GM12878 (cell line): ENCODE results near the gene AGPAT2. TPM values are rescaled to one million over a fixed set of nuclear protein-coding genes. Genes with fewer than 3 reads are reported as not detected.

Experiments
- ATAC-seq: fragments of 200-7000 bp; cut with Tn5 transposase; 3 replicates; pipeline ENCODE4 v1.9.1; 2020; ENCODE audit warnings: mild to moderate bottlenecking, moderate library complexity
- BruUV-seq: library from RNA; stranded (reverse); fragments of 400-500 nt; replicated peaks from 2 replicates; lab custom pipeline; 2021; lab: Mats Ljungman, UMichigan
- CTCF ChIA-PET: fragments of 300-600 bp; sonication (Branson Sonifier 250); formaldehyde crosslinking; extraction: SDS; loops from one replicate; lab custom pipeline; 2021; ENCODE audit warnings: inconsistent platforms; lab: Yijun Ruan, JAX
- POLR2A ChIA-PET: fragments of 350-600 bp; formaldehyde crosslinking; extraction: SDS; loops from one replicate; lab custom pipeline; 2021; ENCODE audit warnings: inconsistent platforms; lab: Charles Lee
- RAD21 ChIA-PET: fragments of 300-600 bp; sonication (Branson Sonifier 250); formaldehyde crosslinking; loops from one replicate; lab custom pipeline; 2023; ENCODE audit warnings: antibody characterized with exemption; ENCODE audit not compliant: unreplicated experiment; lab: Charles Lee
- SMC1A ChIA-PET: fragments of 300-600 bp; sonication (Branson Sonifier 250); formaldehyde crosslinking; loops from one replicate; lab custom pipeline; 2023; ENCODE audit not compliant: unreplicated experiment, uncharacterized antibody; lab: Charles Lee
- DNase-seq: peaks from one replicate; pipeline ENCODE4 v3.0.0-alpha.2; 2011; ENCODE audit warnings: low read depth, low spot score
- FAIRE-seq: peaks from 3 replicates; lab custom pipeline; 2011; peaks lifted over from hg19 to GRCh38; lab: Jason Lieb, UNC
- H2AFZ ChIP-seq: 2 replicates; pipeline ENCODE4 v1.6.0; 2011; ENCODE audit warnings: low read depth, low read length, control low read depth; ENCODE audit not compliant: control insufficient read depth
- H3K27ac ChIP-seq: 2 replicates; pipeline ENCODE4 v1.5.1; 2011; ENCODE audit warnings: control low read depth; ENCODE audit not compliant: control insufficient read depth, insufficient read depth
- H3K27me3 ChIP-seq, 2 experiments: replicated peaks in 1 of 2; 2 replicates each; pipeline versions ENCODE4 v1.6.0 to v1.6.1; 2011; ENCODE audit warnings: low read length in 1 of 2; ENCODE audit not compliant: control insufficient read depth in 2 of 2, insufficient read depth in 2 of 2
- H3K36me3 ChIP-seq, 2 experiments: 2 replicates each; pipeline ENCODE4 v1.5.1; 2011; ENCODE audit warnings: low read length in 1 of 2; ENCODE audit not compliant: control insufficient read depth in 2 of 2, insufficient read depth in 2 of 2
- H3K4me1 ChIP-seq: 2 replicates; pipeline ENCODE4 v1.6.1; 2011; ENCODE audit warnings: mild to moderate bottlenecking, low read length, moderate library complexity, mixed read lengths; ENCODE audit not compliant: control insufficient read depth, insufficient read depth
- H3K4me2 ChIP-seq: 2 replicates; pipeline ENCODE4 v1.6.0; 2011; ENCODE audit warnings: control low read depth; ENCODE audit not compliant: control insufficient read depth, insufficient read depth
- H3K4me3 ChIP-seq: fragments of 200-600 bp; sonication (generic); 2 replicates; pipeline ENCODE4 v1.5.1; 2016
- H3K79me2 ChIP-seq: 2 replicates; pipeline ENCODE4 v1.6.0; 2011; ENCODE audit warnings: low read length; ENCODE audit not compliant: control insufficient read depth, insufficient read depth
- H3K9ac ChIP-seq: 2 replicates; pipeline ENCODE4 v1.8.0; 2011; ENCODE audit warnings: low read length, control low read depth, mixed read lengths; ENCODE audit not compliant: control insufficient read depth, insufficient read depth
- H3K9me3 ChIP-seq: replicated peaks from 3 replicates; pipeline ENCODE4 v1.5.1; 2011; ENCODE audit warnings: mild to moderate bottlenecking, low read length; ENCODE audit not compliant: control insufficient read depth, insufficient read depth
- H4K20me1 ChIP-seq: 2 replicates; pipeline ENCODE4 v1.6.0; 2011; ENCODE audit not compliant: control insufficient read depth, insufficient read depth
- ESRRA ChIP-seq: IDR thresholded peaks from 2 replicates; pipeline ENCODE4 v1.6.1; 2012; ENCODE audit warnings: mild to moderate bottlenecking, low read length, improper control_type of control experiment
- GABPA ChIP-seq: IDR thresholded peaks from 2 replicates; pipeline ENCODE4 v1.6.1; 2014; ENCODE audit warnings: antibody characterized with exemption, low read depth, mild to moderate bottlenecking, inconsistent platforms
- SUZ12 ChIP-seq: fragments of 200-600 bp; sonication (generic); IDR thresholded peaks from one replicate; pipeline ENCODE4 v1.6.1; 2018; ENCODE audit warnings: antibody characterized with exemption, mild to moderate bottlenecking; ENCODE audit not compliant: unreplicated experiment
- WGBS: methylation state at CpG from one replicate; pipeline ENCODE4 v1.1.6; 2016; ENCODE audit warnings: low lambda C conversion rate; ENCODE audit not compliant: insufficient replicate concordance, insufficient coverage; ENCODE audit errors: missing lambda C conversion rate; 5-methylcytosine and 5-hydroxymethylcytosine counted together
- in situ Hi-C: fragments of 300-500 bp; cut with MboI; formaldehyde crosslinking; loops from 9 replicates; pipeline ENCODE4 v1.14.3; 2018; ENCODE audit warnings: mixed read lengths
- intact Hi-C: fragments of 100-400 bp; cut with micrococcal nuclease; formaldehyde crosslinking; loops from one replicate; pipeline ENCODE4 v1.14.2; 2022; ENCODE audit not compliant: unreplicated experiment
- polyA plus RNA-seq, 11 experiments: library from polyadenylated mRNA; depleted of rRNA in 4 of 11; unstranded in 6 of 11; stranded (reverse) in 5 of 11; fragments of >200 nt; fragmentation: Nextera tagmentation in 4 of 11; fragmentation: Illumina TruSeq in 1 of 11; extraction: Ambion mirVana in 4 of 11; extraction: Trizol in 1 of 11; gene quantifications; 1 replicate in 1 of 11; 2 replicates in 10 of 11; pipeline versions ENCODE4 v1.2.1 to v1.2.3, GENCODE V29; 2011 to 2016; ENCODE audit warnings: inconsistent platforms in 2 of 11, missing spikeins in 2 of 11, low read depth in 1 of 11
- total RNA-seq, 4 experiments: library from RNA; depleted of rRNA in 3 of 4; stranded (reverse); fragments of >200 nt in 3 of 4; fragmentation: Illumina TruSeq in 1 of 4; extraction: Trizol in 1 of 4; gene quantifications; 2 replicates each; pipeline versions ENCODE4 v1.2.1 to v1.2.3, GENCODE V29; 2013 to 2021
- TF ChIP-seq, protein P1 (sequence below), 3 experiments: IDR thresholded peaks in 2 of 3; conservative IDR thresholded peaks in 1 of 3; 2 replicates each; pipeline ENCODE4 v1.5.1; 2011; ENCODE audit warnings: low read depth in 3 of 3, low read length in 3 of 3, mild to moderate bottlenecking in 3 of 3, control low read depth in 2 of 3, moderate library complexity in 2 of 3, inconsistent platforms in 1 of 3, mixed read lengths in 1 of 3; ENCODE audit not compliant: control insufficient read depth in 2 of 3, insufficient read depth in 1 of 3; ENCODE audit errors: extremely low read depth in 1 of 3

AGPAT2 gene
- total and polyA plus RNA-seq, 10 of the 15 experiments (the other 5 are each of a cell fraction or from before 2014, with no cell fraction given) = 0.10 to 28.5 (median 18.2) TPM

DNA sequence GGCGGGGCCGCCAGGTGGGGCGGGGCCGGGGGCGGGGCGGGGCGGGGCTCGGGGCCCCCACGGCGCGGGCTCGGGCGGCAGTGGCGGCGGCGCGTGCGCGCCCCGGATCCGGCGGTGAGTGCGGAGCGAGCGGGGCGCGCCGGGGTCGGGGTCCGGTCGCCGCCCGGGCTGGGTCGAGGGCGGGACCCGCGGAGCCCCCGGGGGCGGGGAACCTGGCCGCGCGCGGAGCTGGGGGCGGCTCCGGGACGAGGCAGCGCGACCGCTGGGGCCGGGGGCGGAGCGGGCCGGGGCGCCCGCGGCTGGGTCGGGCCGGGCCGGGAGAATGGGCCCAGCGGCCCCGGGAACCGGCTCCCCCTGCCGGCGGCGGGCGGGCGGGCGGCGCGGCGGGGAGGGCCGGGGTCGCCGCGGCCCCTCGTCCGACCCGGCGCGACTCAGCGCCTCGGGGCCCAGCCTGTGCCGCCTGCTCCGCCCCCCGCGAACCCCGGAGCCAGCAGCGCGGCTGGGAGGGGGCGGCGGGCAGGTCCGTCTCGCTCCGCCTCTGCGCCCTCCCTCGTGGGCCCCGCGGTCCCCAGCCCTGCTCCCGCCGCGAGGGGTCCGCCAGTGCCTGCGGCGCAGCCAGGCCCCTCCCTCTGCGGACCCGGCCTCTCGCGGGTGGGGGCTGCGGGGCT, 21.4 kb downstream of the AGPAT2 start:
- WGBS = 2% methylated on average over 20 of the region's 109 CpGs
- no peaks in the 10 kb centered on the region for H3K36me3 ChIP-seq
- BruUV-seq = no TSS peak
- in situ Hi-C loops = no loop called here
- intact Hi-C loops = no loop called here
- no peak overlapping the region for H2AFZ ChIP-seq
- no peak overlapping the region for H3K4me3 ChIP-seq
- H3K79me2 ChIP-seq = no peaks in the 10 kb centered on the region
- H3K9ac ChIP-seq = no peak overlapping the region
- RAD21 ChIA-PET = no interaction called here
- TF ChIP-seq SUZ12 = peak; percentile 66
- no peak for TF ChIP-seq GABPA
- TF ChIP-seq, all 136 proteins: peak for 1
- Histone ChIP-seq H3K4me1 (no peaks in the 10 kb centered on the region), H3K9me3 (no peaks in the 10 kb centered on the region), H3K27me3 (peaks cover 4 to 10% of the 10 kb centered on the region in 2 experiments; a peak in 3 of 4 replicates), H3K27ac (no peak overlapping the region), H4K20me1 (no peaks in the 10 kb centered on the region), H3K4me2 (no peak overlapping the region)
- CTCF ChIA-PET = no interaction called here
- POLR2A ChIA-PET = no interaction called here
- SMC1A ChIA-PET = no interaction called here
- no peak for ATAC-seq
- no peak for DNase-seq
- no peak for FAIRE-seq

DNA sequence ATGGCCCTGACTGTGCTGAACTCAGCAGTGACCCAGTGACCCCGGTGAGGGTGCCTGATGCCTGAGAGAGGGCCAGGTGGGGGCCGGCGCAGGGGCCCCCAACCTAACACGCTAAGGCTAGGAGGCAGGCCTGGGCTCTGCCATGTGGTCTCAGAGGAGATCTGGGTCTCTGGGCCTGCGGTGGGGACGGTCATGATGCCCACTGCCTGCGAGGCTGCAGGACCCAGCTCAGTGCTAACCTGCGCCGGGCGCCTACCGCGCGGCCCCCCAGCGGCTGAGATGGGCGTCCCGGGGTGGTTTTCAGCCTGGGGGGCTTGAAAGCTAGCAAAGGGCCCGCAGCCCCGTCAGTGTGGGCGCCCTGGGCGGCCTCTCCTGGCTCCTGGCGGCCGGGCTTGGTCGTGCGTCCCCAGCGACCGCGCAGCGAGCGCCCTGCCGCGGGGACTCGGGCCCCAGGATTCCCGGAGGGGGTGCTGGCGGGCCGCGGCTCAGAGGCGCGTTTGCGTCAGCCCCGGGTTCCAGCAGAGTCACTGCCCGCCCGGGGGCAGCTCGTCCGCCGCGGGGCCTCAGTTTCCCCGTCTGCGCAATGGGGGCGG, 22.1 kb downstream of the AGPAT2 start:
- FAIRE-seq (no peak), ATAC-seq (peak; percentile 15; the same call in 2 of the 3 replicates), DNase-seq (no peak)
- ChIA-PET CTCF (no interaction called here), SMC1A (no interaction called here), POLR2A (no interaction called here), RAD21 (no interaction called here)
- Histone ChIP-seq H3K79me2 (no peaks in the 10 kb centered on the region), H3K36me3 (no peaks in the 10 kb centered on the region), H3K27me3 (peaks cover 4 to 10% of the 10 kb centered on the region in 2 experiments; a peak in 3 of 4 replicates), H3K27ac (no peak overlapping the region), H3K4me3 (no peak overlapping the region), H2AFZ (no peak overlapping the region), H3K9me3 (no peaks in the 10 kb centered on the region), H4K20me1 (no peaks in the 10 kb centered on the region), H3K4me2 (0 out of 2 replicates have a peak overlapping the region, but pooled peaks have one; percentile 11), H3K9ac (no peak overlapping the region), H3K4me1 (no peaks in the 10 kb centered on the region)
- no TSS peak for BruUV-seq
- 17% methylated on average over 36 of the region's 49 CpGs for WGBS
- TF ChIP-seq, protein P1, sequence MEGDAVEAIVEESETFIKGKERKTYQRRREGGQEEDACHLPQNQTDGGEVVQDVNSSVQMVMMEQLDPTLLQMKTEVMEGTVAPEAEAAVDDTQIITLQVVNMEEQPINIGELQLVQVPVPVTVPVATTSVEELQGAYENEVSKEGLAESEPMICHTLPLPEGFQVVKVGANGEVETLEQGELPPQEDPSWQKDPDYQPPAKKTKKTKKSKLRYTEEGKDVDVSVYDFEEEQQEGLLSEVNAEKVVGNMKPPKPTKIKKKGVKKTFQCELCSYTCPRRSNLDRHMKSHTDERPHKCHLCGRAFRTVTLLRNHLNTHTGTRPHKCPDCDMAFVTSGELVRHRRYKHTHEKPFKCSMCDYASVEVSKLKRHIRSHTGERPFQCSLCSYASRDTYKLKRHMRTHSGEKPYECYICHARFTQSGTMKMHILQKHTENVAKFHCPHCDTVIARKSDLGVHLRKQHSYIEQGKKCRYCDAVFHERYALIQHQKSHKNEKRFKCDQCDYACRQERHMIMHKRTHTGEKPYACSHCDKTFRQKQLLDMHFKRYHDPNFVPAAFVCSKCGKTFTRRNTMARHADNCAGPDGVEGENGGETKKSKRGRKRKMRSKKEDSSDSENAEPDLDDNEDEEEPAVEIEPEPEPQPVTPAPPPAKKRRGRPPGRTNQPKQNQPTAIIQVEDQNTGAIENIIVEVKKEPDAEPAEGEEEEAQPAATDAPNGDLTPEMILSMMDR (IDR thresholded peaks at IDR 0.05 in 2 of 3, conservative IDR thresholded peaks at IDR 0.05 in 1 of 3; ENCODE audit: control insufficient read depth in 2 of 3, extremely low read depth in 1 of 3, insufficient read depth in 1 of 3, low read depth in 3 of 3, low read length in 3 of 3) = peak in 2 of 3 experiments; percentile 11 to 13; a peak in 1 of 6 replicates
- no peak for TF ChIP-seq ESRRA
- intact Hi-C loops (no loop called here), in situ Hi-C loops (no loop called here)
